GM19467 (cell line): ENCODE data around the gene IQGAP2.
"Not testable (repeated sequence)": the region's sequence is repeated elsewhere in the genome, so short reads cannot be mapped to it uniquely, and the experiment has no call there.

ENCODE experiments used
- ATAC-seq: cut with Tn5 transposase; IDR thresholded peaks from one replicate; pipeline ENCODE4 v1.9.1; 2021; ENCODE audit warnings: mild to moderate bottlenecking, moderate library complexity; ENCODE audit not compliant: unreplicated experiment

The IQGAP2 gene

DNA sequence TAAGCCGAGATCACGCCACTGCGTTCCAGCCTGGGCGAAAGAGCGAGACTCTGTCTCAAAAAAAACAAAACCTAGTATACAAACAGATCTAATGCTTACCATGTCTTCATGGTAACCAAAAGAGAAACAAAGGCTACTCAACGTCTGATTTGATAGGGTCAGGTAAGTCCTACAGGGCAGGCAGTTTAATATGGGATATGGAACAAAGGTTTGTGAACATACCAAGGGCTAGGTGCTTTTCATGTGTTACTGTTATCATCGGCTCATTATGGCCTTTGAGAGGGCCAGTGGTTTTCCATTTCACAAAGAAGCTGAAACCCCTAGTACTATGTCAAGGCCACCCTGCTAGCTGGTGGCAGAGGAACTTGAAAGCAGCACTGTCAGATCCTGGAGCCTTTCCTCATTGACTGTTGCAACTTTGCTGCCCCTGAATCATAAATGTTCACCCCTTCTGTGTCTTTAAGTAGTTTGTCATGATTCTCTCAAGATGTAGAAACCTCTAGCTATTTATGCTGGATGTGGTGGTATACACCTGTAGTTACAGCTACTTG is 5.1 kb downstream of the IQGAP2 start:
- ATAC-seq: no peak

- ATAC-seq: no peak
Observed at GRCh38 chr5:76412511-76412910, 9.4 kb downstream of the IQGAP2 start.

- ATAC-seq: no peak
Observed at GRCh38 chr5:76413746-76414145, 10.7 kb downstream of the IQGAP2 start.

DNA sequence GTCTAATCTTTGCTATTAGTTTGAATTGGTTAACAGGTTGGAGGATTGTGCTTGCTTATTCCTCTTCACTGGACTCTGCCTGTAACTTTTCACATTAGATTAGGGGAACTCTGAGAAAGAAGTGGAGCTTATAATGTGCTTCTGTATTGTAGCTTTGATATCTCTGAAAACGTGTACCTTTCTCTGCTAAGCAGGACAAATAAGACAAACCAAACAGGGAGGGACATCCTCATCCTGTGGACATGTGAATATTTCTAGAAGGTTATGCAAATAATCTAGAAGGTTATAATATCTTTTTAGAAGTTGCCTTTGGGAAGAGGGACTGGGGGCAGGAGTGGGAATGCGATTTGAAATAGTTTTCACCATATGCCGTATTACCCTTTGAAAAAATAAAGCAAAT is 11.7 kb downstream of the IQGAP2 start:
- ATAC-seq: no peak

DNA sequence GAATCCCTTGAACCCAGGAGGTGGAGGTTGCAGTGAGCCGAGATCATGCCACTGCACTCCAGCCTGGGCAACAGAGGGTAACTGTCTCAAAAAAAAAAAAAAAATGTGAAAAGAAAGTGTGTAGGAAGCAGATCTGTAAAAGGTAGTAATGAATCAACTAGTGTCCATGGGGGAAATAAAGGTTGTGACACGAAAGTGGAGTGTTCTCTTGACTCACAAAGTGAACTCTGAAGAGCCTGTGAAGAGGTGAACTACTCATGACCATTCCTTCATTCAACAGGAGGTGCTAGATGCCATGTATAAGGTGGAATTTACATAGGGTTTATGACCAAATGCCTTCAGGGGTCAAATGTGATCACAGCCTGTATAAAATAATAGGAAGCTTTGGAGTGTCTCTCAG is 12.8 kb downstream of the IQGAP2 start:
- ATAC-seq: no peak

DNA sequence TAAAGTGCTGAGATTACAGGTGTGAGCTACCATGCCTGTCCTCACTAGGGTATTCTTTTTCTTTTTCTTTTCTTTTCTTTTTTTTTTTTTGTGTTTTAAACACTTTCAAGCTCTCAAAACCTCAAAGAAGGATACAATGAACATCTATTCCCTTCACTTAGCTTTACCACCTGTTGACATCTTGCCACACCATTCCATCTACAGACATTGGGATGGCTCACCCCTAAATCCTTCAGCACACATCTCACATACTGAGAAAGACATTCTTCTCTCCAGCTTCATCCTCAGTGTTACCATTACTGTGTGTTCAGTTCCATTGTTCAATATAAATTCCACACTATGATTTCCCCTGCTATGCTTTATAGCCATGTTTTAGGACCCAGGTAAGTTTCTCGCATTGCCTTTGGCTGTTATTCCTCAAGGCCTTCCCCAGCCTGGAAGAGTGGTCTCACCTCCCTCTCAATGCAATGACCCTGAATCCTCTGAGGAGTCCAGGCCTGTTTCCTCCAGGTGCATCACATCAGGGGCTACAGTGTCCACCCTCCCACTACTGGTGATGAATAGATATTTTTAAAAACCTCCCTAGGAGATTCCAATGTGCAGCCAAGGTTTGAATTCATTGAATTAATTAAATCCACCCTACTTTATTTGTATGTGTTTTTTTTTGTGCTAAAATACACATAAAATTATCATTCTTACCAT is 16.7 kb downstream of the IQGAP2 start:
- no peak for ATAC-seq

DNA sequence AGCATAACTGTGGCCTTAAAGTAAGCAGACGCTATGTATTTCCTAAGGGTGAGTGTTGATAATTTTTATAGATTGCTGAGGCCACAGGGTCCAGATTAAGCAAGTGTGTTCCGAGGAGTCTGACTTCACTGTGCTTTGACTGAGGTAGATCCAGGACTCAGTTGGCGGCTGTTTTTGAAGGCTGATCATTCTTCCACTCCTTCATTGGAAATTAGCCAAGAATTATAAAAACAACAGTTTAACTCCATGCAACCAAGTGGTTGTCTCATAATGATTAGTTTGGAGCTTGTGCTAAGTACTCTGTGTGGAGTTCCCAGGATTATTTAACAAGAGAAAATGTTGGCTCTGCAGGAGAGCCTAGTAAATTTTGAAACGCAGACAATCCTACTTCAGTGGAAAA is 19.1 kb downstream of the IQGAP2 start:
- no peak for ATAC-seq

DNA sequence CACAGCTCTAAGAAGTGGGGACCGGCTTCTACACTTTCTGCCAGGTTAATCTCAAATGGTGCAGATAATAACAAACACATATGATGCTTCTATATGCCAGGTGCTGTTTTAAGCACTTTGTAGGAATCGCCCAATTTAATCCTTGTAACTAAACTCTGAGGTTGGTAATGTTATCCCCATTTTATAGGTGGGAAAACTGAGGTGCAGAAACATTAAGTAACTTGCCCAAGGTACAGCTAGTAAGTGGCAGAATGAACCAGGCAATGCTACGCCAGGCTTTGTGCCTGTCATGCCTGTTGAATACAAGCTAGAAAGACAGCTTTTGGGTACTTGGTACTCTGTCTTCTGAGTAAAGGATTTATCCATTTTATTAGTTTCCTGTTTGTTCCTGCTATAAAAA is 19.7 kb downstream of the IQGAP2 start:
- ATAC-seq: no peak

DNA sequence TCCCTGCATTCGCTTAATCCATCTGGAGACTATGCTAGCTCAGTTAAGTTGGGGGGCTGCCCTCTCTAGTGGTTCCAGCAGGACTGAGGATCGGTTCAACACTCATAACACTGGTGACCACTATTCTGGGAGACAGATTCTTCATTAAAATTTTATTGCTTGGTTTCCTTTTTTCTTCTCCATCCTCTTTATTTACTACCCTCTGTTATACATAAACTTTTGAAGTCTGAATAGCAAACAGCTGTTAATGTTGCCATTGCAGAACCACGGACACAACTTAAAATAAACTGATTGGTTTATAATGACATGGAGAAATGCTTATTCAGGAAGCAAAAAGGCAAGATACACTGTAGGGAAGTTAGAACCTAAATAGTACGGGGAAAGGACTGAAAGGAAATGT is 22.1 kb downstream of the IQGAP2 start:
- ATAC-seq: no peak

DNA sequence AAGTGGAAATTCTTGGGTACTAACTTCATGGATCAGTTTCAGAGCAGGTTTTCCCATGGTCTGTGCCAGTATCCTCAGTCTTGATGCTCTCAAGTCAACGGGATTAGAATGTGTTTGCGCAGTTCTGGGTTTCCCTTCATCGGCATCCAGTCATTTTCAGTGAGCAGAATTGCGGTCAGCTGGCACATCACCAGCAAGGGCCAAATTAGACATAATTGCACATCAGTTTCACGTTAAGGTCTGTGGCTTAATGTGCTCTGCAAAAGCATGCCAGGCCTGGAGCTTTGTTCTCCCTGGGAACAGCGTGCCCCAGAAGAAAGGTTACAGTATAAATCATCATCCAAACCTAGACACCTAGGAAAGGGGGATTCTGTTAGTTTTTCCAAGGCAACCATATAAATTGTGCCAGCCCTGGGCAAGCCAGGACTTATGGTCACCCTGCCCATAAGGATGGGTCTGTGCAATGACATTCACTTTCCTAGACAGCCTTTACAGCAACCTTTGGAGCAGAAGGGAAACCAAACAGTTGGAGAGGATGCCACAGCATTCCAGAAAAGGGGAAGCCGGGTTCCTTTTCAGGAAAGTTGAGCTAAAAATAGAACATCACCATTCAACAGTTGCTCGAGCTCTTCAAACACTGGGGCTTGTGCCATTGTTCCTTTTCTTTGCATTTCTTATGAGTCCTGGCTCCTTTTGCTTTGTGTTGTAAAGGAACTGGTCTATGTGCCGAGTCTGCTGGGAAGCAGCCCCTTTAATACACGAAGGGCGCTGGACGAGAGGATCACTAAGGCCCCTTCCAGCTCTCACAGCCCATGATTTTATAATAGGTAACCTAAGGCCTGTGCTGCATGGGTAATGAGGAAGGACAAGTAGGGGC is 23.1 kb downstream of the IQGAP2 start:
- ATAC-seq: no peak

DNA sequence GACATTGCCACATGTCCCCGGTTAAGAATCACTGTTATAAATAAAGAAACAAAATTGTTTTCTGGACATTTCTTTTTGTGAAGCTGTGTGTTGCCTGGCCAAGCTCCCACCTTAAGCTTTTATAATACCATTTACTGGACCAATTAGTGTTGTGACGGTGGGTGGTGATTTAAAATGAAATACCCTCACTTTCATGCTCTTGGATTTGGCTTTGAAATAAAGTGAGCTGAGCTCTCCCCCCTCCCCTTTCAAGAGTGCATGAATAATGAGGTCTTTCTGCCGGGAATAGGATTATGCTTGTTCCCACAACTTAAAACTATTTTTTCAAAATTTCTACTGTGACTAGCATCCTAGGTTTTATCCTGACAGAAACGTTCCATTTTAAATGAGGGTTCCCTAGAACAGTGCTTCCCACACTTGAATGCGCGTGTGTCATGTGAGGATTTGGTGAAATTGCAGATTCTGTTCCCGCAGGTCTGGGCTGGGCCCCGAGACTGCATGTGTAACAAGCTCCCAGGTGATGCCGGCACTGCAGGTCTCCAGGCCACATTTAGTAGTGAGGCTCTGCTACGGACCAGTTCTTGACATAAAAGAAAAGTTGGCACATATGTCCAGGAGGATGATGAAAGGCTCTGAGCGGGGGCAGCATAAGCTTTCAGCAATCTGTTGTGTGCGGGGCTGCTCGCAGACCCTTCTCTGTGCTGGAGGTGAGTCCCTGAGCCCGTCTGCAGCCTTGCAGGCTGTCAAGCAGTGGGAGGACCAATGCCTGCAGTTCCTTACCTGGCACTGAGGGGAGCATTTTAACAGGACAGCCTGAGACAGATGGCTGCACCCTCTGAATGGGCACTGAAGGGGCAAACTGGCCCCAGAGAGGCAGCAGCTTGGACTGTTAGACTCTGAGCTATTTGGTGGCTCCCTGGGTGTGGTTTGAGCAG is 24.4 kb downstream of the IQGAP2 start:
- no peak for ATAC-seq

GRCh38 chr5:76428550-76428949 is 25.5 kb downstream of the IQGAP2 start:
- not testable (repeated sequence) for ATAC-seq

GRCh38 chr5:76433261-76433660 is 30.2 kb downstream of the IQGAP2 start:
- ATAC-seq: no peak

DNA sequence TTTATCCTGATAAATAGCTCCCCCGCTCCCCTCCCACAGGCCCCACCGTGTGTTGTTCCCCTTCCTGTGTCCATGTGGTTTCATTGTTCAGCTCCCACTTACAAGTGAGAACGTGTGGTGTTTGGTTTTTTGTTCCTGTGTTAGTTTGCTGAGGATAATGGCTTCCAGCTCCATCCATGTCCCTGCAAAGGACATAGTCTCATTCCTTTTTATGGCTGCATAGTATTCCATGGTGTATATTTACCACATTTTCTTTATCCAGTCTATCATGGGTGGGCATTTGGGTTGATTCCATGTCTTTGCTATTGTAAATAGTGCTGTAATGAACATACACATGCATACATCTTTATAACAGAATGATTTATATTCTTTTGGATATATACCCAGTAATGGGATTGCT is 34.4 kb downstream of the IQGAP2 start:
- not testable (repeated sequence) for ATAC-seq

GRCh38 chr5:76438025-76438424 is 34.9 kb downstream of the IQGAP2 start:
- no peak for ATAC-seq

DNA sequence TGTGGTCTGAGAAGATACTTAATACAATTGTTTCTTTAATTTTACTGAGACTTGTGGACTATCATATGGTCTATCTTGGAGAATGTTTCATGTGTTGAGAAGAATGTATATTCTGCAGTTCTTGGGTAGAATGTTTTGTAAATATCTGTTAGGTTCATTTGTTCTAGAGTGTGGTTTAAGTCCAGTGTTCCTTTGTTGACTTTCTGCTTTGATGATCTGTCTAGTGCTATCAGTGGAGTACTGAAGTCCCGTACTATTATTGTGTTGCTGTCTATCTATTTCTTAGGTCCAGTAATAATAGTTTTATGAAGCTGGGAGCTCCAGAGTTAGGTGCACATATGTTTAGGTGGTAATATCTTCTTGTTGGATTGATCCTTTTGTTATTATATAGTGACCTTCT is 36.1 kb downstream of the IQGAP2 start:
- ATAC-seq: no peak

- no peak for ATAC-seq
Observed at GRCh38 chr5:76439929-76440328, 36.8 kb downstream of the IQGAP2 start.

DNA sequence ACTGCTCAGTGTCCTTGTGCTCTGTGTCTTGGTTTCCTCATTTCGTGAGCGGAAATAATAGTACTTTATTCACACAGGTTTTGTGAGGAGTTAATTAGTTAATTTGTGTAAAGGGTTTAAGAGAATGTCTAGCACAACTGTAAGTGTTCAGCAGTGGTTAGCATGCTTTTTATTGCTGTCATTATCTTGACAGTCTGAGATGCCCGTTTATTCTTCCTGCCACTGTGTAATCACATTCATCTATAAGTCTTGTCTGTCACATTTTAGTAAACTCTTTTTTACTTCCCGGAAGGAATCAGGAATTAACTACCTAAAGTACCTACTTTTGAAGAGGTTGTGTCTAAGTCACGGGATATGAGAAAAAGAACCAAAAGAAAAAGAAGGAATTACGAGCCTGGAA is 38.0 kb downstream of the IQGAP2 start:
- no peak for ATAC-seq

- no peak for ATAC-seq
Observed at GRCh38 chr5:76441890-76442673, 39.0 kb downstream of the IQGAP2 start.
